Measurements from ENCODE around the gene SMTN. TPM values are rescaled to one million over a fixed set of nuclear protein-coding genes. Genes with fewer than 3 reads are reported as not detected.
"Not testable (repeated sequence)": the region's sequence is repeated elsewhere in the genome, so short reads cannot be mapped to it uniquely, and the experiment has no call there.

SMTN gene
- total RNA-seq, 3 donors from 2014 or later (not counting 1 experiment from before 2014, with no cell fraction given): 2.1 to 4.3 (median 3.6) TPM

GRCh38 chr22:31056986-31057599 lies 24.0 kb upstream of the SMTN start:
- H3K4me3 ChIP-seq (ENCODE audit: low read length): no peak overlapping the region
- no peaks in the 10 kb centered on the region for H3K9me3 ChIP-seq (ENCODE audit: control insufficient read depth, insufficient read depth, low read length)
- H3K36me3 Mint-ChIP-seq: no peaks in the 10 kb centered on the region
- intact Hi-C loops (cut with micrococcal nuclease): no loop called here
- H3K36me3 ChIP-seq (ENCODE audit: control insufficient read depth, insufficient read depth, low read length): no peaks in the 10 kb centered on the region
- no peaks in the 10 kb centered on the region for H3K27me3 Mint-ChIP-seq (ENCODE audit: low read depth in 2 of 2)
- H3K4me1 ChIP-seq (ENCODE audit: control insufficient read depth, insufficient read depth, low read length): no peaks in the 10 kb centered on the region
- 86% methylated on average over 5 of the region's 5 CpGs for WGBS (ENCODE audit: insufficient coverage)
- no peaks in the 10 kb centered on the region for H3K27me3 ChIP-seq (ENCODE audit: control insufficient read depth, insufficient read depth, low read length)
- TF ChIP-seq CTCF (IDR thresholded peaks at IDR 0.05): no peak
- no peak overlapping the region for H3K27ac Mint-ChIP-seq
- H3K27ac ChIP-seq (ENCODE audit: low read length): no peak overlapping the region
- H3K4me1 Mint-ChIP-seq: no peaks in the 10 kb centered on the region
- DNase-seq (no peak), ATAC-seq (no peak)
- no peak overlapping the region for H3K4me3 Mint-ChIP-seq
- no peaks in the 10 kb centered on the region for H3K9me3 Mint-ChIP-seq

- H3K27me3 Mint-ChIP-seq (ENCODE audit: low read depth in 2 of 2); H3K27ac ChIP-seq (ENCODE audit: low read length); H3K36me3 ChIP-seq (ENCODE audit: control insufficient read depth, insufficient read depth, low read length); H3K9me3 ChIP-seq (ENCODE audit: control insufficient read depth, insufficient read depth, low read length); H3K4me3 Mint-ChIP-seq; DNase-seq; H3K9me3 Mint-ChIP-seq; H3K4me1 Mint-ChIP-seq; intact Hi-C loops (cut with micrococcal nuclease); H3K36me3 Mint-ChIP-seq; H3K4me1 ChIP-seq (ENCODE audit: control insufficient read depth, insufficient read depth, low read length); ATAC-seq; H3K27me3 ChIP-seq (ENCODE audit: control insufficient read depth, insufficient read depth, low read length); H3K4me3 ChIP-seq (ENCODE audit: low read length); H3K27ac Mint-ChIP-seq: not testable (repeated sequence)
- 81% methylated on average over 6 of the region's 6 CpGs for WGBS (ENCODE audit: insufficient coverage)
Measured at GRCh38 chr22:31059663-31060062, 21.5 kb upstream of the SMTN start.

GRCh38 chr22:31062566-31063230 lies 18.4 kb upstream of the SMTN start:
- ATAC-seq: no peak
- WGBS (ENCODE audit: insufficient coverage): 88% methylated on average over 1 of the region's 2 CpGs
- DNase-seq: no peak
- H3K27ac ChIP-seq (ENCODE audit: low read length): no peak overlapping the region
- H3K4me1 Mint-ChIP-seq: no peaks in the 10 kb centered on the region
- no peak overlapping the region for H3K4me3 ChIP-seq (ENCODE audit: low read length)
- no peak for TF ChIP-seq CTCF (IDR thresholded peaks at IDR 0.05)
- H3K4me1 ChIP-seq (ENCODE audit: control insufficient read depth, insufficient read depth, low read length): no peaks in the 10 kb centered on the region
- H3K9me3 Mint-ChIP-seq: peaks cover 0 to 2% of the 10 kb centered on the region in 2 donors
- no peak overlapping the region for H3K27ac Mint-ChIP-seq
- intact Hi-C loops (cut with micrococcal nuclease): no loop called here
- no peak overlapping the region for H3K4me3 Mint-ChIP-seq
- H3K27me3 Mint-ChIP-seq (ENCODE audit: low read depth in 2 of 2): no peaks in the 10 kb centered on the region
- no peaks in the 10 kb centered on the region for H3K9me3 ChIP-seq (ENCODE audit: control insufficient read depth, insufficient read depth, low read length)
- no peaks in the 10 kb centered on the region for H3K36me3 Mint-ChIP-seq
- no peaks in the 10 kb centered on the region for H3K36me3 ChIP-seq (ENCODE audit: control insufficient read depth, insufficient read depth, low read length)
- no peaks in the 10 kb centered on the region for H3K27me3 ChIP-seq (ENCODE audit: control insufficient read depth, insufficient read depth, low read length)

GRCh38 chr22:31064369-31064768 lies 16.7 kb upstream of the SMTN start:
- Mint-ChIP-seq H3K27ac (no peak overlapping the region), H3K27me3 (ENCODE audit: low read depth in 2 of 2) (peaks cover 0 to 5% of the 10 kb centered on the region in 2 donors), H3K36me3 (no peaks in the 10 kb centered on the region), H3K4me3 (no peak overlapping the region), H3K9me3 (peaks cover 0 to 2% of the 10 kb centered on the region in 2 donors), H3K4me1 (no peaks in the 10 kb centered on the region)
- DNase-seq: no peak
- no peaks in the 10 kb centered on the region for H3K9me3 ChIP-seq (ENCODE audit: control insufficient read depth, insufficient read depth, low read length)
- H3K27me3 ChIP-seq (ENCODE audit: control insufficient read depth, insufficient read depth, low read length): no peaks in the 10 kb centered on the region
- H3K27ac ChIP-seq (ENCODE audit: low read length): no peak overlapping the region
- ATAC-seq: no peak
- intact Hi-C loops (cut with micrococcal nuclease): no loop called here
- H3K36me3 ChIP-seq (ENCODE audit: control insufficient read depth, insufficient read depth, low read length): no peaks in the 10 kb centered on the region
- TF ChIP-seq CTCF (IDR thresholded peaks at IDR 0.05): no peak
- H3K4me1 ChIP-seq (ENCODE audit: control insufficient read depth, insufficient read depth, low read length): no peaks in the 10 kb centered on the region
- H3K4me3 ChIP-seq (ENCODE audit: low read length): no peak overlapping the region
- 89% methylated on average over 5 of the region's 6 CpGs for WGBS (ENCODE audit: insufficient coverage)

All from natural killer cell (primary cell).